ENCODE results near the gene MAGI1.

MAGI1 gene

DNA sequence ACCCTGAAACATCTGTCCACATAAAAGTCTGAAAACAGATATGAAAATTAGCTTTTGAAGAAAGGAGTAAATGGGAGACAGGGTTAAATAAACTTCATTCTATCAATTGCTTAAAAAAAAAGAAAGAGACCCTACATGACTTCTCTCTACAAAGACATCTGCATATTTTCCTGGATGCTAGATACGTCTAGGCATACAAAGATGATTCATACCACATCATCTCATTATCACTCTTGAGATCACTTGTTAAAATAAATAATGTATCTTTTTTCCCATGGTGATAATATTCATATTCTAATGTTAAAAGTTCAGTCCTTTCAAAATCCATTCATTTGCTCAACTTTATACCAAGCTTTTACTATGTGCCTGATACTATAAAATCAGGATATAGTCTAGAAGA is 295.8 kb downstream of the MAGI1 start:
- no peak for DNase-seq (ENCODE audit: low read depth)
- TF ChIP-seq, protein P1, sequence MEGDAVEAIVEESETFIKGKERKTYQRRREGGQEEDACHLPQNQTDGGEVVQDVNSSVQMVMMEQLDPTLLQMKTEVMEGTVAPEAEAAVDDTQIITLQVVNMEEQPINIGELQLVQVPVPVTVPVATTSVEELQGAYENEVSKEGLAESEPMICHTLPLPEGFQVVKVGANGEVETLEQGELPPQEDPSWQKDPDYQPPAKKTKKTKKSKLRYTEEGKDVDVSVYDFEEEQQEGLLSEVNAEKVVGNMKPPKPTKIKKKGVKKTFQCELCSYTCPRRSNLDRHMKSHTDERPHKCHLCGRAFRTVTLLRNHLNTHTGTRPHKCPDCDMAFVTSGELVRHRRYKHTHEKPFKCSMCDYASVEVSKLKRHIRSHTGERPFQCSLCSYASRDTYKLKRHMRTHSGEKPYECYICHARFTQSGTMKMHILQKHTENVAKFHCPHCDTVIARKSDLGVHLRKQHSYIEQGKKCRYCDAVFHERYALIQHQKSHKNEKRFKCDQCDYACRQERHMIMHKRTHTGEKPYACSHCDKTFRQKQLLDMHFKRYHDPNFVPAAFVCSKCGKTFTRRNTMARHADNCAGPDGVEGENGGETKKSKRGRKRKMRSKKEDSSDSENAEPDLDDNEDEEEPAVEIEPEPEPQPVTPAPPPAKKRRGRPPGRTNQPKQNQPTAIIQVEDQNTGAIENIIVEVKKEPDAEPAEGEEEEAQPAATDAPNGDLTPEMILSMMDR (IDR thresholded peaks at IDR 0.05; ENCODE audit: insufficient read depth, low read depth, low read length, missing control alignments) = no peak
- no peak overlapping the region for H3K4me3 ChIP-seq (ENCODE audit: low read length)

DNA sequence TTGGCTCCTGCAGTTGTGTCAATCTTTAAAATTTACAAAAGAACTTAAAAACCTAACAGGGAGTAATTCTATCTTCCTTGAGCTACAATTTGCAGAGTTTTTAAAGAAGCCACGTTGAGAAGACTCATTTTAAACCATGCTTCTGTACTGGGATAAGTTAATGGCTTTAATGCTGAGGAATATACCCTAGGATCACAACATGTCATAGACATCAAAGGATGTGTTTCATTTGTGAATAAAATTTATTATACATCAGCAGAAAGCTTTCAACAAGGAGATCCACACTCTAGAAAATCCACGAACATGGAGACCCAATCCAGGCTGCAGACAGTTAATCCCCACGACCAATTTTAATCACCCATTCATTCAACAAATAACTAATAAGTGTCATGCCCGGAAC is 297.2 kb downstream of the MAGI1 start:
- DNase-seq (ENCODE audit: low read depth) = no peak
- H3K4me3 ChIP-seq (ENCODE audit: low read length) = no peak overlapping the region
- TF ChIP-seq, protein P1 (IDR thresholded peaks at IDR 0.05; ENCODE audit: insufficient read depth, low read depth, low read length, missing control alignments) = no peak

DNA sequence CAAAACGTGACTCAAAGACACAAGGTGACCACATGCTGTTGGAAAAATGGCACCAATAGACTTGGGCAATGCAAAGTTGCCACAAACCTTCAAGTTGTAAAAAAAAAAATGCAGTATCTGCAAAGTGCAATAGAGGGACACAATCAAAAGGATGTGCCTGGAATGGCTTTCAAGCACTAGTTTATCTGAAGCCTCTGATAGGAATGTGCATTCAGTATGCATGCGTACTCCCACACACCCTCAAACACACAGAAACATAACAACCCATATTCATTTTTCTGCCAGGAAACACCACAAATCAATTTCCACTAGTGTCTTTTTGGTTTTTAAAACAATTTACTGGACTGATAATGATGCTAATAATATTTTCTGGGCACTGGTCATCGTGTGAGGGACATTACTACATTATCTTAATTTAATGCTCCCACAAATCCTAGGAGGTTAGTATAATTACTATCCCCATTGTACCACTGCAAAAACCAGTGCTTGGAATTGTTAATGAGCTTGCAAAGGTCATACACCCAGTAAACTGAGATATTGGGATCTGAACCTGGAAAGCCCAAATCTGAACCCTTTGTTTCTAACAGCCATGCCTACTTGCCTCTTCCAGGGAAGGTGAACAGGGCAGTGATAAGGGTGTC is 298.7 kb downstream of the MAGI1 start:
- TF ChIP-seq, protein P1 (IDR thresholded peaks at IDR 0.05; ENCODE audit: insufficient read depth, low read depth, low read length, missing control alignments) = no peak
- DNase-seq (ENCODE audit: low read depth) = no peak
- no peak overlapping the region for H3K4me3 ChIP-seq (ENCODE audit: low read length)

DNA sequence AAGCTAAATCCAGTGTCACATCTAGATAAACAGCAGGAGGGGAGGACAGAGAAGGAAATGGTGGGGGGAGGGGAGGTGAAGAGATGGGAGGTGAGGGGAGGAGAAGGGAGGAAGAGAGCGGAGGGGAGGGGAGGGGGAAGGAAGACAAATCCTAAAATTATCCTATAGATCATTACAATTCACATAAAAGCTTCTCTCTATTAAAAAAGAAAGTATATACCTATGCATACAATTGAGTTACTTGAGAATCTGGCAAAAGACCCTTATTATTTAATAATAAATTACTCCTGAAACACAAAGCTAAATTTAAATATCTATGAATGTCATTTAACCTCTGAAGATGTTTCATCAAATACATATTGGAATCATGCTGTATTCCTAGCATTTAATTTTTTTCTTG is 303.9 kb downstream of the MAGI1 start:
- TF ChIP-seq, protein P1 (IDR thresholded peaks at IDR 0.05; ENCODE audit: insufficient read depth, low read depth, low read length, missing control alignments) = no peak
- no peak for DNase-seq (ENCODE audit: low read depth)
- H3K4me3 ChIP-seq (ENCODE audit: low read length) = no peak overlapping the region

DNA sequence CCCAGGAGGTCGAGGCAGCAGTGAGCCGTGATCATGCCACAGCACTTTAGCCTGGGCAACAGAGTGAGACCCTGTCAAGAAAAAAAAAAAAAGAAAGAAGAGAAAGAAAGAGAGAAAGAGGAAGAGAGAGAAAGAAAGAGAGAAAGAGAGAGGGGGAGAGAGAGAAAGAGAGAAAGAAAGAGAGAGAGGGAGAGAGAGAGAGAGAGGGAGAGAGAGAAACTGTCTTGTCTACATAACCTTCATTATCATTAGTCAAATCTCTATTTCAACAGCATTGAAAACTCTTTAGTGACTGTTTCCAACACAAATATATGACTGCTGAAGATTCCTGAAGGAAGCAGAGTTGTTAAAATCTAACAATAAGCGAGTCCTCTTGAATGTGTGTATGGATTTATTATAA is 304.3 kb downstream of the MAGI1 start:
- H3K4me3 ChIP-seq (ENCODE audit: low read length) = no peak overlapping the region
- no peak for DNase-seq (ENCODE audit: low read depth)
- TF ChIP-seq, protein P1 (IDR thresholded peaks at IDR 0.05; ENCODE audit: insufficient read depth, low read depth, low read length, missing control alignments) = no peak

DNA sequence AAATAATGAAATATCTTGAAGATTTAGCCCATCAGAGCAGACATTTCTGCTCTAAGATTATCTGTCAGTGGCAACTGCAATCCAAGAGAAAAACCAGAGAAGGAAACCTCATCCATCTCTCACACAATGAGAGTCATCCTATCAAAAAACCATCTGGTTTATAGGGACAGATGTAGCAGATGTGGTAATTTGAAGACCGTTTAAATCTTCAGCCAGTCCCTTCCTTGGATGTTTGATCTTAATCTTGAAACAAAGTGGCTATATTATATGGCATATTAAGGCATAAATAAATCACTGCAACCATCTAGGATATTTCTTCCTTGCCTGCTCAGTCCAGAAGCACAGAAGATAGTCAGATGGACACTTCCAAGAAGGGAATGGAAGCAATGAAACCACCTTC is 305.3 kb downstream of the MAGI1 start:
- no peak overlapping the region for H3K4me3 ChIP-seq (ENCODE audit: low read length)
- TF ChIP-seq, protein P1 (IDR thresholded peaks at IDR 0.05; ENCODE audit: insufficient read depth, low read depth, low read length, missing control alignments) = no peak
- DNase-seq (ENCODE audit: low read depth) = no peak

Measured in epithelial cell of esophagus (primary cell).